Measurements from ENCODE around the gene ZFP36. TPM values are rescaled to one million over a fixed set of nuclear protein-coding genes. Genes with fewer than 3 reads are reported as not detected.

ZFP36 gene
- total and polyA plus RNA-seq, 4 experiments from 2014 or later: 151 to 191 (median 158) TPM

DNA sequence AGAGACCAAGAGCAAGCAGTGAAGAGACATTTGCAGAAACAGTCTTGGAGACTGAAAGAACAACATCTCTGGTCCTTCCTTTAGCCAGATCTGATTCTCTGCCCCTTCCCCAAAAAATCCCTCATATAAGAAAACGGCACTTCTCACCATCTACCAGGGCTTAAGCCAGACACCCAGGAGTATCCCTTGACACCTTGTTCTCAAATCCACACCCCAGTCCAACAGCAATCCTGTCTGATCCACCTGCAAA lies 4.1 kb downstream of the ZFP36 start:
- no peaks in the 10 kb centered on the region for H3K9me3 ChIP-seq (ENCODE audit: control insufficient read depth in 1 of 2, low read length in 2 of 2)
- H3K9me3 Mint-ChIP-seq: peaks cover 0 to 16% (median 0%) of the 10 kb centered on the region in 8 donors
- peaks cover 22 to 63% of the 10 kb centered on the region in 2 donors for H3K36me3 Mint-ChIP-seq
- peaks cover 28 to 75% (median 39%) of the 10 kb centered on the region in 4 donors for H3K4me1 Mint-ChIP-seq
- H3K27ac Mint-ChIP-seq: peak overlapping the region; percentile 94 to 100 (median 99)
- intact Hi-C loops (cut with micrococcal nuclease): no loop called here
- H3K4me3 Mint-ChIP-seq: peak overlapping the region; percentile 75 to 98 (median 90)
- peak overlapping the region; percentile 100 for H3K27ac ChIP-seq (ENCODE audit: low read depth, low read length)
- H3K4me3 ChIP-seq (ENCODE audit: low read length in 2 of 2): peak overlapping the region in 1 of 2 donors; percentile 68
- CTCF ChIA-PET (ENCODE audit: partially characterized antibody): interaction anchor here (1.0 to 2.3 kb wide), 4 partner anchors 14 to 67 kb away, joined by 3 to 215 read pairs (median 9); partner anchors contain the start of genes MED29, PAF1 and RPS16
- peaks cover 18% of the 10 kb centered on the region for H3K36me3 ChIP-seq (ENCODE audit: insufficient read depth, low read length)
- no peak for DNase-seq
- H3K4me1 ChIP-seq (ENCODE audit: insufficient read depth, low read length): peaks cover 38% of the 10 kb centered on the region
- POLR2A ChIA-PET (ENCODE audit: partially characterized antibody): interaction anchor here (1.3 to 2.6 kb wide), 7 partner anchors 11 to 288 kb away, joined by 4 to 384 read pairs (median 19); partner anchors contain the start of genes MED29, PAF1, RPS16 and SAMD4B
- H3K27me3 ChIP-seq (ENCODE audit: insufficient read depth, low read length): no peaks in the 10 kb centered on the region
- H3K27me3 Mint-ChIP-seq: peaks cover 0 to 7% of the 10 kb centered on the region in 2 donors

GRCh38 chr19:39411081-39411831 lies 4.6 kb downstream of the ZFP36 start:
- peak overlapping the region in 1 of 2 donors; percentile 74 for H3K4me3 ChIP-seq (ENCODE audit: low read length in 2 of 2)
- Mint-ChIP-seq H3K36me3 (peaks cover 22 to 61% of the 10 kb centered on the region in 2 donors), H3K9me3 (peaks cover 0 to 16% (median 0%) of the 10 kb centered on the region in 8 donors), H3K4me3 (peak overlapping the region; percentile 75 to 98 (median 90)), H3K27ac (peak overlapping the region; percentile 94 to 100 (median 99)), H3K27me3 (peaks cover 0 to 7% of the 10 kb centered on the region in 2 donors), H3K4me1 (peaks cover 26 to 70% (median 35%) of the 10 kb centered on the region in 4 donors)
- H3K27me3 ChIP-seq (ENCODE audit: insufficient read depth, low read length): no peaks in the 10 kb centered on the region
- POLR2A ChIA-PET (ENCODE audit: partially characterized antibody): interaction anchor here (0.9 to 2.6 kb wide), 21 partner anchors 11 to 423 kb away, joined by 3 to 384 read pairs (median 5); partner anchors contain the start of genes DYRK1B, GMFG, MED29 and PAF1
- peak overlapping the region; percentile 100 for H3K27ac ChIP-seq (ENCODE audit: low read depth, low read length)
- DNase-seq: peak in 2 of 5 donors; percentile 26 to 66
- intact Hi-C loops (cut with micrococcal nuclease): no loop called here
- H3K4me1 ChIP-seq (ENCODE audit: insufficient read depth, low read length): peaks cover 33% of the 10 kb centered on the region
- no peaks in the 10 kb centered on the region for H3K9me3 ChIP-seq (ENCODE audit: control insufficient read depth in 1 of 2, low read length in 2 of 2)
- CTCF ChIA-PET (ENCODE audit: partially characterized antibody): interaction anchor here (1.0 to 2.3 kb wide), 12 partner anchors 14 to 290 kb away, joined by 3 to 215 read pairs (median 4); partner anchors contain the start of genes EID2B, GMFG, MED29 and PAF1
- peaks cover 18% of the 10 kb centered on the region for H3K36me3 ChIP-seq (ENCODE audit: insufficient read depth, low read length)

- no peaks in the 10 kb centered on the region for H3K9me3 ChIP-seq (ENCODE audit: control insufficient read depth in 1 of 2, low read length in 2 of 2)
- peak; percentile 93 to 96 (median 93) for DNase-seq
- H3K9me3 Mint-ChIP-seq: peaks cover 0 to 15% (median 0%) of the 10 kb centered on the region in 8 donors
- POLR2A ChIA-PET (ENCODE audit: partially characterized antibody): interaction anchor here (0.8 to 2.6 kb wide), 23 partner anchors 10 to 1159 kb away, joined by 3 to 384 read pairs (median 5); partner anchors contain the start of genes DYRK1B, GMFG, MED29 and PAF1
- H3K4me1 Mint-ChIP-seq: peaks cover 25 to 65% (median 34%) of the 10 kb centered on the region in 4 donors
- CTCF ChIA-PET (ENCODE audit: partially characterized antibody): interaction anchor here (1.0 to 2.3 kb wide), 12 partner anchors 15 to 291 kb away, joined by 3 to 215 read pairs (median 4); partner anchors contain the start of genes EID2B, GMFG, MED29 and PAF1
- peak overlapping the region; percentile 75 to 98 (median 90) for H3K4me3 Mint-ChIP-seq
- H3K36me3 Mint-ChIP-seq: peaks cover 22 to 58% of the 10 kb centered on the region in 2 donors
- H3K27me3 ChIP-seq (ENCODE audit: insufficient read depth, low read length): no peaks in the 10 kb centered on the region
- H3K4me1 ChIP-seq (ENCODE audit: insufficient read depth, low read length): peaks cover 32% of the 10 kb centered on the region
- peaks cover 0 to 7% of the 10 kb centered on the region in 2 donors for H3K27me3 Mint-ChIP-seq
- H3K27ac ChIP-seq (ENCODE audit: low read depth, low read length): peak overlapping the region; percentile 100
- intact Hi-C loops (cut with micrococcal nuclease): loop anchor here (1.0 kb wide), 8 partner anchors 10 to 289 kb away; partner anchors contain the start of genes EID2B, MED29, PAF1 and SAMD4B
- peak overlapping the region; percentile 94 to 100 (median 99) for H3K27ac Mint-ChIP-seq
- peaks cover 18% of the 10 kb centered on the region for H3K36me3 ChIP-seq (ENCODE audit: insufficient read depth, low read length)
- peak overlapping the region in 1 of 2 donors; percentile 74 for H3K4me3 ChIP-seq (ENCODE audit: low read length in 2 of 2)
These were observed 5.1 kb downstream of the ZFP36 start for GRCh38 chr19:39411832-39412099.

- Mint-ChIP-seq H3K4me3 (peak within 1 kb of the TSS; percentile 76 to 98 (median 90)), H3K9me3 (peaks cover 0 to 10% (median 0%) of the 10 kb centered on the region in 8 donors), H3K4me1 (peaks cover 25 to 60% (median 34%) of the 10 kb centered on the region in 4 donors), H3K27me3 (peaks cover 0 to 7% of the 10 kb centered on the region in 2 donors), H3K36me3 (peaks cover 20 to 53% of the 10 kb centered on the region in 2 donors), H3K27ac (peak within 1 kb of the TSS; percentile 94 to 100 (median 99))
- CTCF ChIA-PET (ENCODE audit: partially characterized antibody): interaction anchor here (1.0 to 2.3 kb wide), 10 partner anchors 15 to 291 kb away, joined by 3 to 215 read pairs (median 4); partner anchors contain the start of genes EID2B, GMFG, MED29 and PAF1
- Histone ChIP-seq H3K4me1 (ENCODE audit: insufficient read depth, low read length) (peaks cover 32% of the 10 kb centered on the region), H3K36me3 (ENCODE audit: insufficient read depth, low read length) (peaks cover 18% of the 10 kb centered on the region), H3K9me3 (ENCODE audit: control insufficient read depth in 1 of 2, low read length in 2 of 2) (no peaks in the 10 kb centered on the region), H3K4me3 (ENCODE audit: low read length in 2 of 2) (peak within 1 kb of the TSS; percentile 69 to 74), H3K27ac (ENCODE audit: low read depth, low read length) (peak within 1 kb of the TSS; percentile 100), H3K27me3 (ENCODE audit: insufficient read depth, low read length) (no peaks in the 10 kb centered on the region)
- peak; percentile 97 to 99 (median 98) for DNase-seq
- intact Hi-C loops (cut with micrococcal nuclease): loop anchor here (1.0 kb wide), 8 partner anchors 11 to 290 kb away; partner anchors contain the start of genes EID2B, MED29, PAF1 and SAMD4B
- POLR2A ChIA-PET (ENCODE audit: partially characterized antibody): interaction anchor here (0.8 to 2.6 kb wide), 23 partner anchors 10 to 1158 kb away, joined by 3 to 384 read pairs (median 5); partner anchors contain the start of genes DYRK1B, GMFG, MED29 and PAF1
These were observed 5.6 kb downstream of the ZFP36 start, which contains the start of gene PLEKHG2 for GRCh38 chr19:39412100-39412866. TSS of gene PLEKHG2 (plus strand) at chr19:39412669. CDS start at chr19:39414087, 1,418 bp downstream.

GRCh38 chr19:39412867-39413271 lies 6.2 kb downstream of the ZFP36 start:
- peaks cover 0 to 10% (median 0%) of the 10 kb centered on the region in 8 donors for H3K9me3 Mint-ChIP-seq
- H3K36me3 Mint-ChIP-seq: peaks cover 15 to 53% of the 10 kb centered on the region in 2 donors
- H3K9me3 ChIP-seq (ENCODE audit: control insufficient read depth in 1 of 2, low read length in 2 of 2): no peaks in the 10 kb centered on the region
- POLR2A ChIA-PET (ENCODE audit: partially characterized antibody): interaction anchor here (1.4 to 2.6 kb wide), 8 partner anchors 9 to 77 kb away, joined by 6 to 384 read pairs (median 20); partner anchors contain the start of genes GMFG, MED29, PAF1 and RPS16
- peak in 1 of 5 donors; percentile 67 for DNase-seq
- H3K4me1 ChIP-seq (ENCODE audit: insufficient read depth, low read length): peaks cover 32% of the 10 kb centered on the region
- intact Hi-C loops (cut with micrococcal nuclease): loop anchor here (1.0 kb wide), 8 partner anchors 12 to 291 kb away; partner anchors contain the start of genes EID2B, MED29, PAF1 and SAMD4B
- peak overlapping the region; percentile 68 to 100 (median 87) for H3K27ac Mint-ChIP-seq
- H3K27me3 Mint-ChIP-seq: peaks cover 0 to 7% of the 10 kb centered on the region in 2 donors
- H3K4me3 ChIP-seq (ENCODE audit: low read length in 2 of 2): peak overlapping the region; percentile 69 to 74
- peaks cover 25 to 58% (median 35%) of the 10 kb centered on the region in 4 donors for H3K4me1 Mint-ChIP-seq
- H3K27me3 ChIP-seq (ENCODE audit: insufficient read depth, low read length): no peaks in the 10 kb centered on the region
- H3K36me3 ChIP-seq (ENCODE audit: insufficient read depth, low read length): peaks cover 13% of the 10 kb centered on the region
- CTCF ChIA-PET (ENCODE audit: partially characterized antibody): interaction anchor here (2.3 kb wide), 1 partner anchor 16 kb away, joined by 215 read pairs; the partner anchor contains the start of genes MED29 and PAF1
- H3K27ac ChIP-seq (ENCODE audit: low read depth, low read length): peak overlapping the region; percentile 100
- H3K4me3 Mint-ChIP-seq: peak overlapping the region; percentile 75 to 98 (median 90)

DNA sequence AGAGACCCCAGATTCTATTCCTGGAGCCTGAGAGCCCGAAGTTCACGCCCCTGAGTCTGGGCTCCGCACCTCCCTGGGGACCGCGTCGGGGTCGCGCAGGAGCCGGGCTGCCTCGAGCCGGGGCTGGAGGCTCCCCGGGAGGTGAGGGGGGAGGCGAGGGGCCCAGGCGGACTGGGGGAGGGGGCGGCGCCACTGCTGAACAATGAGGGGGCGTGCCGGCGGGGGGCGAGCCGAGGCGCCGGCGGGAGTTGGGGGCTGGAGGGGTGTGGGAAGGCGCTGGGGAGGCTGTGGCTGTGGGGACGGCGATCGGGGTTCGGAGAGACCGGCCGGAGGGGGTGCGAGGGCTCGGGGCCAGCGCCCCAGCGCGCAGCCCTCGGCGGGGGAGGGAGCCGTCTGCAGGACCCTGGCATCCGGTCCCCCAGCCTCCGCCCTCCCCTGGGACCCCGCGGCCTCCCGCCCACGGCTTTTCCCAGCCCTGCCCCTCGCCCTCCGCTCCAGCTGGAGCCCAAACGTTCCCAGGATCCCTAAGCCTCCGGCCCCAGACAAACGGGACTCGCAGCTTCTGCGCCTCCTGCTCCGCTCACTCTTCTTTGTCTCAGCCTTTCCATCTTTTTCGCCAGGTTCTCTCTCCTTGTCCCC lies 6.7 kb downstream of the ZFP36 start:
- Mint-ChIP-seq H3K36me3 (peaks cover 10 to 52% of the 10 kb centered on the region in 2 donors), H3K4me1 (peaks cover 25 to 53% (median 35%) of the 10 kb centered on the region in 4 donors), H3K4me3 (peak overlapping the region; percentile 83 to 98 (median 90)), H3K27ac (peak overlapping the region; percentile 92 to 100 (median 96)), H3K9me3 (peaks cover 0 to 10% (median 0%) of the 10 kb centered on the region in 8 donors), H3K27me3 (peaks cover 0 to 7% of the 10 kb centered on the region in 2 donors)
- H3K27ac ChIP-seq (ENCODE audit: low read depth, low read length): peak overlapping the region; percentile 100
- peak in 2 of 5 donors; percentile 36 to 59 for DNase-seq
- no peaks in the 10 kb centered on the region for H3K9me3 ChIP-seq (ENCODE audit: control insufficient read depth in 1 of 2, low read length in 2 of 2)
- H3K36me3 ChIP-seq (ENCODE audit: insufficient read depth, low read length): peaks cover 8% of the 10 kb centered on the region
- H3K4me3 ChIP-seq (ENCODE audit: low read length in 2 of 2): peak overlapping the region; percentile 69 to 74
- H3K27me3 ChIP-seq (ENCODE audit: insufficient read depth, low read length): no peaks in the 10 kb centered on the region
- ChIA-PET POLR2A (ENCODE audit: partially characterized antibody) (interaction anchor here (0.9 to 7.1 kb wide), 6 partner anchors 12 to 78 kb away, joined by 3 to 46 read pairs (median 13); partner anchors contain the start of genes GMFG, MED29, PAF1 and RPS16), CTCF (ENCODE audit: partially characterized antibody) (interaction anchor here (1.8 kb wide), 1 partner anchor 16 kb away, joined by 14 read pairs; no protein-coding TSS in a partner anchor)
- intact Hi-C loops (cut with micrococcal nuclease): no loop called here
- H3K4me1 ChIP-seq (ENCODE audit: insufficient read depth, low read length): peaks cover 32% of the 10 kb centered on the region

All from CD4-positive, alpha-beta memory T cell (primary cell).